Spleen (tissue), 7 donors: ENCODE measurements around the gene FAM107B.

Experiments used
- CTCF ChIP-seq, 11 experiments: fragments of 200-600 bp in 7 of 11; fragments of 450-650 bp in 4 of 11; sonication (generic) in 4 of 11; IDR thresholded peaks in 8 of 11; conservative IDR thresholded peaks in 3 of 11; 1 replicate in 7 of 11; 2 replicates in 4 of 11; pipeline versions ENCODE4 v1.4.0 to v1.8.0; 2016 to 2021; ENCODE audit warnings: antibody characterized with exemption in 11 of 11, inconsistent platforms in 4 of 11, mild to moderate bottlenecking in 1 of 11
- POLR2A ChIP-seq, 3 donors: fragments of 450-650 bp; IDR thresholded peaks; one replicate each; pipeline ENCODE4 v1.5.1; 2017; ENCODE audit warnings: antibody characterized with exemption in 3 of 3, mild to moderate bottlenecking in 1 of 3
- donor health status: DM: no; HTN: no; CAD: no; lungs with moderate emphysema.
- donor health status: DM: no; HTN: no; CAD: no.
- donor health status: DM: no; HTN: no; CAD: no.

- TF ChIP-seq CTCF (IDR thresholded peaks at IDR 0.05 in 8 of 11, conservative IDR thresholded peaks at IDR 0.05 in 3 of 11) (no peak), POLR2A (IDR thresholded peaks at IDR 0.05) (no peak)
Measured at GRCh38 chr10:14477408-14477710, 297.3 kb downstream of the FAM107B start.
